Upper lobe of left lung (tissue), 6 donors: ENCODE results near the gene STXBP5L. TPM values are rescaled to one million over a fixed set of nuclear protein-coding genes. Genes with fewer than 3 reads are reported as not detected.
A peak's percentile ranks its signal among the peaks of the same experiment; 100 is the strongest.

Source experiments
- ATAC-seq, 2 donors: fragments of 200-7000 bp; cut with Tn5 transposase; one replicate each; pipeline ENCODE4 v1.9.1; 2022; ENCODE audit warnings: mild to moderate bottlenecking in 2 of 2, moderate library complexity in 2 of 2; ENCODE audit not compliant: low FRiP score in 2 of 2
- DNase-seq, 2 donors: peaks; one replicate each; pipeline ENCODE4 v3.0.0-alpha.2; 2019 to 2020
- H3K27ac ChIP-seq, 4 donors: fragments of 200-600 bp; sonication (generic); one replicate each; pipeline ENCODE4 v1.5.1; 2016 to 2019
- H3K27me3 ChIP-seq, 4 donors: fragments of 200-600 bp; sonication (generic); one replicate each; pipeline ENCODE4 v1.5.1; 2017 to 2019
- H3K36me3 ChIP-seq, 4 donors: fragments of 200-600 bp; sonication (generic); one replicate each; pipeline ENCODE4 v1.5.1; 2016 to 2019
- H3K4me1 ChIP-seq, 4 donors: fragments of 200-600 bp; sonication (generic); one replicate each; pipeline ENCODE4 v1.5.1; 2018 to 2019
- H3K4me3 ChIP-seq, 4 donors: fragments of 200-600 bp; sonication (generic); one replicate each; pipeline ENCODE4 v1.5.1; 2017 to 2019; ENCODE audit warnings: mild to moderate bottlenecking in 2 of 4, moderate library complexity in 1 of 4
- H3K9me3 ChIP-seq, 4 donors: fragments of 200-600 bp; sonication (generic); one replicate each; pipeline ENCODE4 v1.5.1; 2018 to 2019
- EP300 ChIP-seq, 4 donors: sonication (generic); formaldehyde crosslinking; IDR thresholded peaks; one replicate each; pipeline ENCODE4 v1.5.1; 2017; ENCODE audit warnings: antibody characterized with exemption in 4 of 4, control low read depth in 2 of 4
- POLR2A ChIP-seq, 4 donors: fragments of 450-650 bp; IDR thresholded peaks; one replicate each; pipeline ENCODE4 v1.5.1; 2016 to 2017; ENCODE audit warnings: antibody characterized with exemption in 4 of 4, mild to moderate bottlenecking in 2 of 4
- POLR2AphosphoS5 ChIP-seq, 2 donors: sonication (generic); formaldehyde crosslinking; IDR thresholded peaks; one replicate each; pipeline ENCODE4 v1.5.1; 2017; ENCODE audit warnings: antibody characterized with exemption in 2 of 2
- WGBS, 2 donors: methylation state at CpG; one replicate each; pipeline ENCODE4 v1.1.5; 2017 to 2018; 5-methylcytosine and 5-hydroxymethylcytosine counted together
- total RNA-seq, 6 donors: library from RNA; depleted of rRNA in 4 of 6; stranded (reverse); fragments of >200 nt in 4 of 6; gene quantifications; one replicate each; pipeline versions ENCODE4 v1.1.0 to v1.2.1, GENCODE V29; 2016 to 2021
- TF ChIP-seq, protein P1 (sequence below), 6 experiments: fragments of 450-650 bp in 4 of 6; fragments of 200-600 bp in 2 of 6; sonication (generic) in 2 of 6; IDR thresholded peaks; one replicate each; pipeline ENCODE4 v1.5.1; 2016 to 2019; ENCODE audit warnings: antibody characterized with exemption in 6 of 6
- donor health status: DM: no; HTN: no; CAD: no; lungs with moderate emphysema.
- donor health status: DM: no; HTN: yes; CAD: no; lungs with severe emphysema.

Gene STXBP5L
- total RNA-seq, 6 donors from 2014 or later = 0.07 TPM; not detected in 5

DNA sequence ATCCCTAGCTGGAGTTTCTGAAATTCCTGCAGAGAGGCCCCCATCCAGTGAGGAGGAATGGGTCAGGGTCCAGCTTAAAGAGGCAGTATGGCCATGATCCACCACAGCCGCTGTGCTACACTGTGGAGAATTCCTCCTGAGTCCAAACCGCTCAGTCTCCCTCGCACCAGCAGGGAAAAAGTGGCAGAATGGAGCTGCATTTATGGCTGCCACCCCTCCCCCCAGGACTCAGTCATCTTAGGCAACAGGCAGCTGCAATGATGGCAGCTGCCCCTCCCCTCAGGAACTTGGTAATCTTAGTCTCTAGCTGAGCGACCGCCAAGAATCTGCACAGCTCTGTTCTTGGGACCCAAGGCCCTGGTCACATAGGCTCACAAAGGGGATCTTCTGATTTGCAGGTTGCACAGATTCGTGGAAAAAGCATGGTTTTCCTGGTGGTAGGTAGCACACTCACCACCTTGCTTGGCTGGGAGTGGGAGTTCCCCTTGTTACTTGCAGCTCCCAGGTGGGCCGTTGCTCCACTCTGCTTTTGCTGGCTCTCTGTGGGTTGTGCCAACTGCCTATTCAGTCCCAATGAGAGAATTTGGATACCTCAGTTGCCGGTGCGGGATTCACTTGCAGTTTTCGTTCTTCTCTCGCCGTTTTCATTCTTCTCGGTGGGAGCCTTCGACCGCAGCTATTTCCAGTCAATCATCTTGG lies 204.1 kb downstream of the STXBP5L start:
- peak in 1 of 2 donors; percentile 28 for ATAC-seq

DNA sequence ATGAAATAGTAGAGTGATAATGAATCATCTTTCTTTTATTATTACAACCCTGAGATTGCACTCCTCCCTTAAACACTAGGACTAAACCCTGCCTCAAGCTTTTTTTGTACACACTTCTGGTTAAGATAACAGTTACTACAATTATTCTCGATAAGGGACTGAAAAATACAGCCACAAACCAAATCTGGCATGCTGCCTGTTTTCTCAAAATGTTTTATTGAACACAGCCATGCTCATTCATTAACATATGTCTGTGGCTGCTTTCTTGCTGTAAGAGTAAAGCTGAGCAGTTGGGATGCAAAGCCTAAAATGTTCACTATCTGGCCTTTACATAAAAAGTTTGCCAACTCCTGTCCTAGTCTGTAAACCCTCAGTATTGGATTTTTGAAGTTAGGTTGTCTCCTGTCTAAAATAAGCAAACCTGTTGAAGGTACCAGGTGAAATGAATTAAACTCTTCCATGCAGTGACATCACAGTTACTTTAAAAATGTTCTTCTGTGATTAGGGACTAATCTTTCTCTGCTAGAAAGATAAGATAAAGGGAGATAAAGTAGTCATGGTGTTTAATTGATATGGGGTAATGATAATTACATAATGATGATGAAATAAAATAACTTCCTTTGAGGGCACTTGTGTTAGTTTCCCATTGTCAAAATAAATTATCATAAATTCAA lies 218.2 kb downstream of the STXBP5L start:
- Histone ChIP-seq H3K27ac (no peak overlapping the region), H3K36me3 (no peaks in the 10 kb centered on the region), H3K9me3 (no peaks in the 10 kb centered on the region), H3K27me3 (no peaks in the 10 kb centered on the region), H3K4me1 (no peaks in the 10 kb centered on the region), H3K4me3 (no peak overlapping the region)
- WGBS, 2 donors = 23 to 27% methylated on average over 1 of the region's 1 CpG
- DNase-seq (no peak), ATAC-seq (no peak)
- no peak for TF ChIP-seq POLR2AphosphoS5 (IDR thresholded peaks at IDR 0.05)
- no peak for TF ChIP-seq POLR2A (IDR thresholded peaks at IDR 0.05)
- TF ChIP-seq, protein P1, sequence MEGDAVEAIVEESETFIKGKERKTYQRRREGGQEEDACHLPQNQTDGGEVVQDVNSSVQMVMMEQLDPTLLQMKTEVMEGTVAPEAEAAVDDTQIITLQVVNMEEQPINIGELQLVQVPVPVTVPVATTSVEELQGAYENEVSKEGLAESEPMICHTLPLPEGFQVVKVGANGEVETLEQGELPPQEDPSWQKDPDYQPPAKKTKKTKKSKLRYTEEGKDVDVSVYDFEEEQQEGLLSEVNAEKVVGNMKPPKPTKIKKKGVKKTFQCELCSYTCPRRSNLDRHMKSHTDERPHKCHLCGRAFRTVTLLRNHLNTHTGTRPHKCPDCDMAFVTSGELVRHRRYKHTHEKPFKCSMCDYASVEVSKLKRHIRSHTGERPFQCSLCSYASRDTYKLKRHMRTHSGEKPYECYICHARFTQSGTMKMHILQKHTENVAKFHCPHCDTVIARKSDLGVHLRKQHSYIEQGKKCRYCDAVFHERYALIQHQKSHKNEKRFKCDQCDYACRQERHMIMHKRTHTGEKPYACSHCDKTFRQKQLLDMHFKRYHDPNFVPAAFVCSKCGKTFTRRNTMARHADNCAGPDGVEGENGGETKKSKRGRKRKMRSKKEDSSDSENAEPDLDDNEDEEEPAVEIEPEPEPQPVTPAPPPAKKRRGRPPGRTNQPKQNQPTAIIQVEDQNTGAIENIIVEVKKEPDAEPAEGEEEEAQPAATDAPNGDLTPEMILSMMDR (IDR thresholded peaks at IDR 0.05) = no peak
- TF ChIP-seq EP300 (IDR thresholded peaks at IDR 0.05) = no peak

More for the DNA sequence above, 204.1 kb downstream of the STXBP5L start:
- Histone ChIP-seq H3K4me1 (no peaks in the 10 kb centered on the region), H3K27me3 (no peaks in the 10 kb centered on the region), H3K9me3 (peaks cover 0 to 3% (median 0%) of the 10 kb centered on the region in 4 donors), H3K4me3 (no peak overlapping the region), H3K36me3 (no peaks in the 10 kb centered on the region), H3K27ac (no peak overlapping the region)
- no peak for DNase-seq
- TF ChIP-seq POLR2AphosphoS5 (IDR thresholded peaks at IDR 0.05) (no peak), POLR2A (IDR thresholded peaks at IDR 0.05) (no peak), EP300 (IDR thresholded peaks at IDR 0.05) (no peak)
- TF ChIP-seq, protein P1 (IDR thresholded peaks at IDR 0.05) = no peak
- WGBS, 2 donors = 87 to 94% methylated on average over 11 to 15 of the region's 15 CpGs

DNA sequence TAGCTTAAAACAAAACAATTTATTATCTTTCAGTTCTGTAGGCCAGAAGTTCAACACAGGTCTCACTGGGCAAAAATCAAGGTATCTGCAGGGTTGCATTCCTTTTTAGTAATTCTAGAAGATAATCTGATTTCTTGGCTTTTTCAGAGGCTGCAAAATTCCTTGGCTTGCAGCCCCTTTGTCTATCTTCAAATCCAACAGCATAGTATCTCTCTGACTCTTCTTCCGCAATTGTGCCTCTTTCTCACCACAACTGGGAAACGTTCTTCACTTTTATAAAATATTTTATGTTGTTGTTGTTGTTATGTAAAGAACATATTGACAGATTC lies 218.7 kb downstream of the STXBP5L start:
- H3K9me3 ChIP-seq = no peaks in the 10 kb centered on the region
- no peaks in the 10 kb centered on the region for H3K4me1 ChIP-seq
- H3K36me3 ChIP-seq = no peaks in the 10 kb centered on the region
- no peak overlapping the region for H3K4me3 ChIP-seq
- ATAC-seq (no peak), DNase-seq (no peak)
- H3K27ac ChIP-seq = no peak overlapping the region
- 83 to 89% methylated on average over 2 of the region's 2 CpGs for WGBS, 2 donors
- no peaks in the 10 kb centered on the region for H3K27me3 ChIP-seq
- TF ChIP-seq POLR2AphosphoS5 (IDR thresholded peaks at IDR 0.05) (no peak), POLR2A (IDR thresholded peaks at IDR 0.05) (no peak), EP300 (IDR thresholded peaks at IDR 0.05) (no peak)
- TF ChIP-seq, protein P1 (IDR thresholded peaks at IDR 0.05) = no peak

DNA sequence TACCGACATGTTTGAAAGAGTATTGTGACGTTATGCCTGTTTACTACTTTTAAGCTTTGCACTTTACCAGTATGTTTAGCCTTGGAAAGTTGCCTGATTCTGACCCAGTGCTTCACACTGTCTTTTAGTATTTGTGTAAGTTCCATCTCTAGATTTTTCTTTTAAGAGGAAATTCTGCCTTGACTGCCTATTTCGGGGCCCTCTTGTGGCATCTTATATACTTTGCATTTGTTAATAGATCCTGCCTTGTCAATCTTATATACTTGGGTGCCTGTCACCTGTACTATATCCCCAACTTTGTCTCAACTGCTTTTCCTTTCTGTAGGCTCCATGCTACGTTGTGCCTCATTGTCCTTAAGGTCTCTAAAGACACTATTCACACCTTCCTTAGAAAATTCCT lies 244.6 kb downstream of the STXBP5L start:
- TF ChIP-seq POLR2AphosphoS5 (IDR thresholded peaks at IDR 0.05) (no peak), EP300 (IDR thresholded peaks at IDR 0.05) (no peak)
- no peak for DNase-seq
- H3K4me3 ChIP-seq = no peak overlapping the region
- ATAC-seq = no peak
- 60 to 63% methylated on average over 4 of the region's 4 CpGs for WGBS, 2 donors
- no peak overlapping the region for H3K27ac ChIP-seq
- H3K36me3 ChIP-seq = no peaks in the 10 kb centered on the region
- H3K9me3 ChIP-seq = no peaks in the 10 kb centered on the region
- no peaks in the 10 kb centered on the region for H3K4me1 ChIP-seq
- H3K27me3 ChIP-seq = no peaks in the 10 kb centered on the region

DNA sequence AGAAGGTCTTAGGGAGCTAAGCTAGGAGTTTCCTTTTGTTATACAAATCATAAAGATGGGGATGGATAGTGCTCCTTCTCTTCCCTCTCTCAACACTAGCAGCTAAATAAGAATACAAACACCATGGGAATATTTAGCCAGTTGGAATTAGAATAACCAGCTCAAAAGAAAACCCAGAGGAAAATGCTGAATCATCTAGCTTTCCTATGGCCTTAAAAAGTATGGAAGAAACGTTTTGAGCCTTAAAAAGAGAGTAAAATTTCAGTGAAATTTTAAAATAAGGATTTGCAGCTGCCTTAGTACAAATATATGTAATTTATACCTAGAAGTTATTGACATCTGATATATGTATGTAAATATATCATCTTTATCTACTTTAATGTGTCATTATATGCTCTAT lies 245.8 kb downstream of the STXBP5L start:
- no peak for TF ChIP-seq EP300 (IDR thresholded peaks at IDR 0.05)
- TF ChIP-seq POLR2A (IDR thresholded peaks at IDR 0.05) = no peak
- Histone ChIP-seq H3K9me3 (no peaks in the 10 kb centered on the region), H3K4me1 (no peaks in the 10 kb centered on the region), H3K4me3 (no peak overlapping the region), H3K27ac (no peak overlapping the region), H3K36me3 (no peaks in the 10 kb centered on the region), H3K27me3 (no peaks in the 10 kb centered on the region)
- ATAC-seq = no peak
- DNase-seq = no peak
- WGBS, 2 donors = 8 to 11% methylated on average over 1 of the region's 1 CpG
